Stimulated activated naive CD4-positive, alpha-beta T cell (primary cell): ENCODE data around the gene ZNF26.
"Not testable (repeated sequence)": the region's sequence is repeated elsewhere in the genome, so short reads cannot be mapped to it uniquely, and the experiment has no call there.

ENCODE experiments used
- DNase-seq, 6 experiments: peaks; one replicate each; lab custom pipeline; 2025; lab: John Stamatoyannopoulos, UW

ZNF26 gene

GRCh38 chr12:132956011-132956788 lies 30.0 kb upstream of the ZNF26 start, which contains the start of gene ZNF605:
Gene ZNF605 (minus strand): TSS chr12:132956306. CDS start chr12:132945635, 10,671 bp downstream.
- peak; percentile 64 to 86 (median 79) for DNase-seq

DNA sequence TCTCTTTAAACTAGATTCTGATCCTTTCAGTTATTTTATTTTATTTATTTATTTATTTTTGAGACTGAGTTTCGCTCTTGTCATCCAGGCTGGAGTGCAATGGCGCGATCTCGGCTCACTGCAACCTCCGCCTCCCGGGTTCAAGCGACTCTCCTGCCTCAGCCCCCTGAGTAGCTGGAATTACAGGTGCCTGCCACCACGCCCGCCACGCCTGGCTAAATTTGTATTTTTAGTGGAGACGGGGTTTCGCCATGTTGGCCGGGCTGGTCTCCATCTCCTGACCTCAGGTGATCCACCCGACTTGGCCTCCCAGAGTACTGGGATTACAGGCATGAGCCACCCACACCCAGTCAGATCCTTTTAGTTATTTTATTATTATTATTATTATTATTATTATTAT lies 24.4 kb upstream of the ZNF26 start:
- DNase-seq, result not testable (repeated sequence)

GRCh38 chr12:132963947-132964346 lies 22.2 kb upstream of the ZNF26 start:
- not testable (repeated sequence) for DNase-seq

DNA sequence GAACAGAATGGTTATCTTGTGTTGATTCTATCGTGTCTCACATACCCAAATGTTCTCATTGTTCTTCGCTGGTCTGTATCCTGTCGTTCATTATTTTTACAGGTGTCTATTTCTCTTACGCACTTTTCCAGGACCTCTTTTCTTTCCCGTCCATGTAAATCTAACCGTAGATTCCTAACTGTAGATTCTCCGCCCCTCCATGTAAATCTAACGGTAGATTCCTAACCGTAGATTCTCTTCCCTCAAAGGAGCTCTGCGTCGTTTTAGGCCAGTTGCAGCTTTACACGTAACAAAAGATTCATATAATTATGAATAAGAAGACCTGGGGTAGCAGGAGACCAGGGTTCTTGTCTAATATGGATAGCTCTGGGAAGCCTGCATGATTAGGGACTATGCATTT lies 20.4 kb upstream of the ZNF26 start:
- DNase-seq, result no peak

DNA sequence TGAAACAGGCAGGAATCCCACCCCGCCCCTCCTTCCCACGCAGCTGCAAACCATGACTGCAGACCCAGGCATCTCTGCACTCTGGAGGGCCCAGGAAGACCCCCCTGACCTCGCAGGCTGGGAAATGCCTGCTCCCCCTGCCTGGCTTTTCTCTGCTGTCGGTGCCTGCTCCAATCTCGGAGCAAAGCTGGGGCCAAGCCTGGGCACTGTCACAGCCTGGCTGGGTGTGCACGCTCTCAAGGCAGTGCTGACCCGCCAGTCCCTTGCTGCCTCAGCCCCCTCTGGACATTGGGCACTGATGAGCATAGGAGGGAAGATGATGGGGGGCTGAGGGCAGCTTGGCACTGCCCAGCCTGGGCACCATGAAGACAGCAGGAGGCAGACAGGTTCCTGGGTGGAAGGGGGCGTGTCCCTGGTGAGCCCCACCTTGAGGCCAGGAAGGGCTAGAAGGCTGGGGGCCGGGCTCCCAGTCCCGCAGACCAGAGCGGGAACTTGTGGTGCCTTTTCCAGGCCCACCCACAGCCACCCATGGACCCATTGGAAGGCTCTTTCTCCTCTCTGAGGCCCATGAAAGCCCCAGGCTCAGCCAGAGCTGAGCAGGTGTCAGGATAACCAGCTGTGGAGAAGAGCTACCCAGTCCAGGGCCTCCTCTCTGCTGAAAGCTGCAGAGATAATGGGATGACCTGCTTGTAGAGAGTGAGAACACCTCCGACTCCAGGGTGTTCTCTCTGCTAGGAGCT lies 19.3 kb upstream of the ZNF26 start:
- no peak for DNase-seq

DNA sequence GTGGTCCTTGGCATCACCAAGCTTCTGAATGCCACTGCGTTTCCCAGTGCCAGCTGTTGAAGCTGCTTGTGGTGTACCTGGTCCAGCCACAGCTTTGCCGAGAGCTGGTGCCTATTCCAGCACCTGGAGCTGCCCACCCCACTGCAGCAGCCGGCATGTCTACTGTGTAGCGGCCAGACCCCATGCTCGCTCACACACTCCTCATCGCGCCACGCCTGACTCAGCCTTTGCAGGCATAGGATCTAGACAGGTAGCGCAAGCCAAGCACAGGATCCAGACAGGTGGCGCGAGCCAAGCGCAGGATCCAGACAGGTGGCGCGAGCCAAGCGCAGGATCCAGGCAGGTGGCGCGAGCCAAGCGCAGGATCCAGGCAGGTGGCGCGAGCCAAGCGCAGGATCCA lies 18.4 kb upstream of the ZNF26 start:
- DNase-seq, result no peak

GRCh38 chr12:132972374-132972773 lies 13.8 kb upstream of the ZNF26 start:
- no peak for DNase-seq

DNA sequence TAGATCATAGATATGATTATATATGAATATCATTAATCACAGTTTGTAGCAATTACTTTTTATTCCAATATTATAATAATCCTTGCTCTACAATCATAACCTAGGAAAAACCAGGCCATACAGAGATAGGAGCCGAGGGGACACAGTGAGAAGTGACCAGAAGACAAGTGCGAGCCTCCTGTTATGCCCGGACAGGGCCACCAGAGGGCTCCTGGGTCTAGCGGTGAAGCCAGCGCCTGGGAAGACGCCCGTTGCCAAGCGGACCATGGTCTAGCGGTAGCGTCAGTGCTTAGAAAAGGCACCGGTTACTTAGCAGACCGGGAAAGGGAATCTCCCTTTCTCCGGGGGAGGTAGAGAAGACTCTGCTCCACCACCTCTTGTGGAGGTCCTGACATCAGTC lies 9.3 kb upstream of the ZNF26 start:
- peak in 1 of 6 experiments; percentile 11 for DNase-seq

DNA sequence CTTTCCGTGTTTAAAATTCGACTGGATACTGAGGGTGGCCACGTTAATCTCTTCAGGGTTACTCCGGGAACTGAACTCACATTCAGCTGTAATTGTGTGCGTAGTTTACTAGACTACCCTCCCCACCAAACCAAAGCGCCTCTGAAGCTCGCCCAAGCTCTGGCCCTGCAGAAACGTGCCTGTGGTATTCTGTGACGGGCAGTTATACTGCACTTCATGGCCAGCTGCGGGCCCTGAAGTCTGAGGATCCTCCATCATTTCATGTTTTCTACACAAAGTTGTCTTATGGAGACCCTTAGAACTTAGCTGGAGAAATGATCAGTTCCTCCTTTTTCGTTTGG lies 688 bp downstream of the ZNF26 start:
- DNase-seq, result no peak

DNA sequence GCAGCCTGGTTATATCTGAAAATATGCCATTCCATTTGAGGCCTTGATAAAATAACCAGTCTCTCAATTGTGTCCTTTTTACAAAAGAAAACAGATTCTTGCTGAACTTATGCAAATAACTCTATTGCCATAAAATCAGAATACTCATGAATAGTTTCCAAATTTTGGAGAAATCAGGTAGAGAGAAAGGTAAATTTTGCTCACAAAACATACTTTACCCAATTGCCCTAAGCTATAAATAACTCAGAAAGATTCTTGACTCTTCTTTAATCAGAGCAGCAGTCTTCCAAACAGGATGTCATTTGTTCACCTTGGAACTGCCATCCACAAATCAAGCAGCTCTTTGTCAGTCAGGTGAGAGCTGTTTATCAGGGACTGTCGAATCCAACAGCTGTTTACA lies 12.6 kb downstream of the ZNF26 start:
- DNase-seq, result no peak

DNA sequence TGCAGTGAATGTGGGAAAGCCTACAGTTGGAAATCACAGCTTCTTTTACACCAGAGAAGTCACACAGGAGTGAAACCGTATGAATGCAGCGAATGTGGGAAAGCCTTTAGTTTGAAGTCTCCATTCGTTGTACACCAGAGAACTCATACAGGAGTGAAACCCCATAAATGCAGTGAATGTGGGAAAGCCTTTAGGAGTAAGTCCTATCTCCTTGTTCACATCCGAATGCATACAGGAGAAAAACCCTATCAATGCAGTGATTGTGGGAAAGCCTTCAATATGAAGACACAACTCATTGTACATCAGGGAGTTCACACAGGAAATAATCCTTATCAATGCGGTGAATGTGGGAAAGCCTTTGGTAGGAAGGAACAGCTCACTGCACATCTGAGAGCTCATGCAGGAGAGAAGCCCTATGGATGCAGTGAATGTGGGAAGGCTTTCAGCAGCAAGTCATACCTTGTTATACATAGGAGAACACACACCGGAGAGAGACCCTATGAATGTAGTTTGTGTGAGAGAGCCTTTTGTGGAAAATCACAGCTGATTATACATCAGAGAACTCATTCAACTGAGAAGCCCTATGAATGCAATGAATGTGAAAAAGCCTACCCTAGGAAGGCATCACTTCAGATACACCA lies 24.6 kb downstream of the ZNF26 start:
- peak in 1 of 6 experiments; percentile 13 for DNase-seq

GRCh38 chr12:133023566-133023965 lies 37.4 kb downstream of the ZNF26 start:
- no peak for DNase-seq

- DNase-seq, result no peak
Observed at GRCh38 chr12:133026996-133027395, 40.8 kb downstream of the ZNF26 start.

DNA sequence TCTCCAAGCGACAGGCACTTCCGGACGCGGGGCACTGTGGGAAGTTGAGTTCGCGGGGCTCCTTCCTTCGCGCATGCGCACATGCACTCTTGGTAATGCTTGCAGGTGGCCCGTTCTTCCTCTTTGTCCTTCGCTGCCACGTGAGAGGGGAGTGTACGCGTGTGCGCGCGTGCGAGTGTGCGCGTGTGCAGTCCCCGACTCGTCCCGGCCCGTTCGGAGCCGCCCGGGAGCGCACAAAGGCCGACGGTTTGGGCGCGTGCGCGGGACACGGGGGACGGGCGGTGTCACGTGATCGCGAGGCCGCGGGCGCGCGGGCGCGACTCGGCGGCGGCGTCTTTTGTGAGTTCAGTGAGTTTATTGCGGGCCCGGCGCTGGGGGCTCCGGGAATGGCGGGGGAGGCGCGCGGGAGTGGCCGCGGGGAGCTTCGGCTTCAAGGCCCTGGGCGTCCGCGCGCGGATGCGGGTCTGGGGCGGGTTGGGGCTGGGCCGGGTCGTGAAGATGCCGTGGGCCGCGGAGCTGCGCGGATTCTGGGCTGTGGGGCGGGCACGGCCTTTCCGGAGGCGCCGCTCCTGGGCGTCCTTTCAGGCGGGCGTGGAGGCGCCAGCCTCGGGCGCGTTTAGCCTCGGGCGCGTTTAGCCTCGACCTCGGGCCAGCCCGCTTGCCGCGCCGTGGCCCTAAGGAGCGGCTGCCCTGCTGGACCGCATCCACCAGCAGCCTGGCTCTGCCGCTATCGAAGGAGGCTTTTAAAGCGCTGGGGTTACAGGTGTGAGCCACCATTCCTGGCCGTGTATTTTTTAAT lies 51.2 kb downstream of the ZNF26 start, which contains the start of gene ZNF84:
TSS of gene ZNF84 (plus strand) at position 303 of the 799 bp plus-strand sequence. CDS start 3,959 bp downstream, outside the sequence.
- peak; percentile 91 to 98 (median 98) for DNase-seq

DNA sequence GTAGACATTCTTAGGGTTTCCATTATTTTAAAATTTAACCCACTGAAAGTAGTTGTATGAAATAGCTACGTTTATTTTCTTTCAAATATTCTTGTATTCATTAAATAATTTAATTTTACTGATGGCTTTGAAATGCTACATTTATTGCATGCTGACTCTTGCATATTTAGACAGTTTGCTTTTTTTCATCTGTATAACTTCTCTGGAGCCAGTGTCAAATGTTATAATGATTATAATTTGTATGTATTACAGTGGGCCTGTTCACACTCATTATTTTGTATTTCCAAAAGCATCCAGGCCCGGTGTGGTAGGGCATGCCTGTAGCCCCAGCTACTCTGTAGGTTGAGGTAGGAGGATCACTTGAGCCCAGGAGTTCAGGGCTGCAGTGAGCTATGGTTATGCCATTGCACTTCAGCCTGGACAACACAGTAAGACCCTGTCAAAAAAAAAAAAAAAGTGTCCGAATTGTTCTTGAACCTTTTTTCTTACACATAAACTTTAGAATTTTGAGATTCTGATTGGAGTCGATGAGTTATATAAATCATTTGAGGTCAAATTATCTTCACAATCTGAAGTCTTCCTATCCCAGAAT lies 52.0 kb downstream of the ZNF26 start:
- no peak for DNase-seq

DNA sequence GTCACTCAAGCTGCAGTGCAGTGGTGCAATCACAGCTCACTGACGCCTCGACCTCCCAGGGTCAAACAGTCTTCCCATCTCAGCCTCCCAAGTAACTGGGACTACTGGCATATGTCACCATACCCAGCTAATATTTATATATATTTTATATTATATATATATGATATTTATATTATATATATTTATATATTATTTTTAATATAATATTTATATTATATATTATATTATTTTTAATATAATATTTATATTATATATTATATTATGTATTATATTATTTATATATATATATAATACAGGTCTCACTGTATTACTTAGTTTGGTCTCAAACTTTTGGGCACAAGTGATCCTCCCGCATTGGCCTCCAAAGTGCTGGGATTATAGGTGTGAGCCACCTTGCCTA lies 60.5 kb downstream of the ZNF26 start:
- no peak for DNase-seq

DNA sequence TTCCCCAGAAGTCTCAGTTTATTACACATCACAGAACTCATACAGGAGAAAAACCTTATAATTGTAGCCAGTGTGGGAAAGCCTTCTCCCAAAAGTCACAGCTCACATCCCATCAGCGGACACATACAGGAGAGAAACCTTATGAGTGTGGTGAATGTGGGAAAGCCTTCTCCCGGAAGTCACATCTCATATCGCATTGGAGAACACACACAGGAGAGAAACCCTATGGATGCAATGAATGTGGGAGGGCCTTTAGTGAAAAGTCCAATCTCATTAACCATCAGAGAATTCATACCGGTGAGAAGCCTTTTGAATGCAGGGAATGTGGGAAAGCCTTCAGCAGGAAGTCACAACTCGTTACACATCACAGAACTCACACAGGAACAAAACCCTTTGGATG lies 71.3 kb downstream of the ZNF26 start:
- DNase-seq, result peak in 2 of 6 experiments; percentile 5 to 31

GRCh38 chr12:133058203-133059113 lies 72.3 kb downstream of the ZNF26 start:
- DNase-seq, result peak in 1 of 6 experiments; percentile 23

DNA sequence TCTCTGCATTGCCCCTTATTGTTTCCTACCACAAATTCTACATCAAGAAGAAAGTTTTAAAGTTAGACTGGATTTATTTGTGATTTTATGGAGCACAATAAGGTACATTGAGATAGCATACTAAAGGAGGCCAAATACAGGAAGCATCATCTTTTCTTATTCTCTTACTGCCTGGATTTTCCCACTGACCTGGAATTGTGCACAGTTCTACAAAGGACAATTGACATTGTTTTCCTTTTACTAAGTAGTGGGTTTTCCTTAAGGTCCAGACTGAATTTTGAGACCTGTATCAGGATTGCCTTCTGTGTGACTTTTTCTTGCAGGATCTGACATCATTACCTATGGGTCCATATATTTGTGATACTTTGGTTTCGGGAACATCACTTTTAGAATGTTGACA lies 75.8 kb downstream of the ZNF26 start:
- DNase-seq, result no peak

- no peak for DNase-seq
Observed at GRCh38 chr12:133063556-133063955, 77.4 kb downstream of the ZNF26 start.
